H1 (cell line): ENCODE measurements around the gene MRM1. TPM values are rescaled to one million over a fixed set of nuclear protein-coding genes. Genes with fewer than 3 reads are reported as not detected.

Experiments
- CTCF ChIA-PET: fragments of 300-600 bp; sonication (Branson Sonifier 250); formaldehyde crosslinking; loops from one replicate; lab custom pipeline; 2021; ENCODE audit not compliant: partially characterized antibody; lab: Charles Lee
- POLR2A ChIA-PET: fragments of 300-600 bp; sonication (Branson Sonifier 250); formaldehyde crosslinking; loops from one replicate; lab custom pipeline; 2021; ENCODE audit warnings: inconsistent platforms; ENCODE audit not compliant: partially characterized antibody; lab: Charles Lee
- DNase-seq, 2 experiments: peaks; one replicate each; pipeline versions ENCODE4 v3.0.0 to v3.0.0-alpha.2; 2010 to 2022; ENCODE audit warnings: low spot score in 2 of 2, low read depth in 1 of 2, mixed read lengths in 1 of 2
- FAIRE-seq: peaks from 2 replicates; lab custom pipeline; 2011; peaks lifted over from hg19 to GRCh38; lab: Jason Lieb, UNC
- H2AFZ ChIP-seq: 2 replicates; pipeline ENCODE4 v1.8.1; 2012; ENCODE audit warnings: low read length, inconsistent platforms
- H2AK5ac ChIP-seq: 2 replicates; pipeline ENCODE4 v1.6.1; 2013; ENCODE audit warnings: low read depth, low read length
- H2BK120ac ChIP-seq: replicated peaks from 2 replicates; pipeline ENCODE3; 2013; ENCODE audit warnings: low read depth, low read length, inconsistent platforms
- H2BK12ac ChIP-seq: 2 replicates; pipeline ENCODE4 v1.6.1; 2013; ENCODE audit warnings: low read depth, low read length
- H2BK15ac ChIP-seq: 2 replicates; pipeline ENCODE4 v1.6.1; 2013; ENCODE audit warnings: low read length
- H2BK20ac ChIP-seq: 2 replicates; pipeline ENCODE4 v1.6.1; 2013; ENCODE audit warnings: low read length
- H2BK5ac ChIP-seq: 2 replicates; pipeline ENCODE4 v1.6.1; 2013; ENCODE audit warnings: low read depth, low read length
- H3K14ac ChIP-seq: 2 replicates; pipeline ENCODE4 v1.6.1; 2013; ENCODE audit warnings: inconsistent platforms; ENCODE audit not compliant: insufficient read length
- H3K18ac ChIP-seq: 2 replicates; pipeline ENCODE4 v1.6.1; 2013; ENCODE audit warnings: low read length; ENCODE audit errors: extremely low read depth
- H3K23ac ChIP-seq: 2 replicates; pipeline ENCODE4 v1.6.1; 2013; ENCODE audit warnings: inconsistent platforms; ENCODE audit not compliant: insufficient read length
- H3K23me2 ChIP-seq: 2 replicates; pipeline ENCODE4 v1.6.1; 2013; ENCODE audit warnings: low read depth, low read length
- H3K27ac ChIP-seq: 2 replicates; pipeline ENCODE4 v1.6.1; 2011; ENCODE audit warnings: low read depth, low read length, inconsistent platforms
- H3K27me3 ChIP-seq, 4 experiments: replicated peaks in 1 of 4; 1 replicate in 1 of 4; 2 replicates in 3 of 4; pipeline versions ENCODE4 v1.6.1 to v1.8.1; 2011 to 2013; ENCODE audit warnings: low read length in 3 of 4, mild to moderate bottlenecking in 3 of 4, inconsistent platforms in 2 of 4, mixed read lengths in 2 of 4, moderate library complexity in 1 of 4; ENCODE audit not compliant: control insufficient read depth in 3 of 4, insufficient read depth in 3 of 4; ENCODE audit errors: extremely low read depth in 1 of 4
- H3K36me3 ChIP-seq, 4 experiments: 2 replicates each; pipeline versions ENCODE4 v1.6.1 to v1.8.1; 2011 to 2013; ENCODE audit warnings: mild to moderate bottlenecking in 4 of 4, low read length in 3 of 4, moderate library complexity in 2 of 4, control low read depth in 1 of 4, inconsistent platforms in 1 of 4; ENCODE audit not compliant: insufficient read depth in 4 of 4, control insufficient read depth in 2 of 4
- H3K4ac ChIP-seq: replicated peaks from 2 replicates; pipeline ENCODE3; 2013; ENCODE audit warnings: low read length, low read depth, mixed read lengths, inconsistent platforms; ENCODE audit not compliant: insufficient read length
- H3K4me1 ChIP-seq, 4 experiments: replicated peaks in 1 of 4; 1 replicate in 1 of 4; 2 replicates in 3 of 4; pipeline versions ENCODE4 v1.6.1 to v1.8.1; 2011 to 2013; ENCODE audit warnings: low read length in 3 of 4, inconsistent platforms in 2 of 4, mixed read lengths in 1 of 4; ENCODE audit not compliant: insufficient read depth in 4 of 4, control insufficient read depth in 3 of 4
- H3K4me2 ChIP-seq, 2 experiments: 2 replicates each; pipeline versions ENCODE4 v1.6.1 to v1.8.1; 2011 to 2013; ENCODE audit warnings: low read depth in 2 of 2, low read length in 2 of 2, control low read depth in 1 of 2, inconsistent platforms in 1 of 2, mild to moderate bottlenecking in 1 of 2; ENCODE audit not compliant: insufficient read depth in 1 of 2
- H3K4me3 ChIP-seq, 4 experiments: fragments of 200-600, 300-600 bp in 1 of 4; sonication (generic), shearing (Covaris generic), sonication (Bioruptor Twin) in 1 of 4; 2 replicates each; pipeline versions ENCODE4 v1.5.1 to v1.8.1; 2011 to 2016; ENCODE audit warnings: low read length in 4 of 4, low read depth in 3 of 4, control low read depth in 2 of 4, inconsistent platforms in 2 of 4, mild to moderate bottlenecking in 2 of 4, mixed read lengths in 1 of 4, moderate library complexity in 1 of 4; ENCODE audit not compliant: insufficient read depth in 2 of 4; ENCODE audit errors: extremely low read depth in 1 of 4
- H3K56ac ChIP-seq: replicated peaks from 2 replicates; pipeline ENCODE3; 2013; ENCODE audit warnings: low read depth, mild to moderate bottlenecking, mixed read lengths, low read length, inconsistent platforms; ENCODE audit not compliant: insufficient read length
- H3K79me1 ChIP-seq: 2 replicates; pipeline ENCODE4 v1.6.1; 2013; ENCODE audit warnings: low read depth, low read length, control low read depth
- H3K79me2 ChIP-seq, 2 experiments: 2 replicates each; pipeline versions ENCODE4 v1.6.1 to v1.8.1; 2012 to 2013; ENCODE audit warnings: low read length in 2 of 2, mild to moderate bottlenecking in 2 of 2, inconsistent platforms in 1 of 2; ENCODE audit not compliant: insufficient read depth in 2 of 2, control insufficient read depth in 1 of 2
- H3K9ac ChIP-seq, 4 experiments: replicated peaks in 1 of 4; 1 replicate in 1 of 4; 2 replicates in 3 of 4; pipeline versions ENCODE4 v1.6.1 to v1.8.1; 2011 to 2013; ENCODE audit warnings: low read depth in 3 of 4, low read length in 3 of 4, control low read depth in 2 of 4, mild to moderate bottlenecking in 2 of 4, moderate library complexity in 2 of 4, inconsistent platforms in 1 of 4; ENCODE audit errors: extremely low read depth in 1 of 4
- H3K9me3 ChIP-seq, 2 experiments: 2 replicates each; pipeline versions ENCODE4 v1.6.1 to v1.8.1; 2012 to 2013; ENCODE audit warnings: mild to moderate bottlenecking in 2 of 2, moderate library complexity in 2 of 2, control low read depth in 1 of 2, inconsistent platforms in 1 of 2, low read depth in 1 of 2, low read length in 1 of 2, mixed read lengths in 1 of 2; ENCODE audit not compliant: insufficient read depth in 2 of 2
- H4K20me1 ChIP-seq, 2 experiments: replicated peaks in 1 of 2; 2 replicates each; pipeline versions ENCODE3 to v1.8.1; 2011 to 2013; ENCODE audit warnings: inconsistent platforms in 2 of 2, low read length in 2 of 2, mild to moderate bottlenecking in 1 of 2; ENCODE audit not compliant: insufficient read depth in 2 of 2, control insufficient read depth in 1 of 2
- H4K5ac ChIP-seq: 2 replicates; pipeline ENCODE4 v1.6.1; 2013; ENCODE audit warnings: low read length, low read depth, mixed read lengths, inconsistent platforms; ENCODE audit not compliant: insufficient read length
- H4K8ac ChIP-seq: 2 replicates; pipeline ENCODE4 v1.8.0; 2013; ENCODE audit warnings: mild to moderate bottlenecking, moderate library complexity, low read length, inconsistent platforms; ENCODE audit not compliant: insufficient read depth; ENCODE audit errors: extremely low read depth
- H4K91ac ChIP-seq: replicated peaks from 2 replicates; pipeline ENCODE3; 2013; ENCODE audit warnings: low read length, mixed read lengths, inconsistent platforms; ENCODE audit not compliant: insufficient read length
- BRCA1 ChIP-seq: IDR thresholded peaks from 2 replicates; pipeline ENCODE4 v1.6.1; 2012; ENCODE audit warnings: low read depth, low read length, improper control_type of control experiment
- CBX5 ChIP-seq: fragments of 300-800, 300-1000 bp; sonication (generic); IDR thresholded peaks from 2 replicates; pipeline ENCODE4 v1.7.1; 2016; ENCODE audit warnings: antibody characterized with exemption, low read length, low read depth
- EZH2 ChIP-seq: fragments of 200-600 bp; sonication (generic); IDR thresholded peaks from 2 replicates; pipeline ENCODE4 v1.7.1; 2012; ENCODE audit warnings: low read depth, mild to moderate bottlenecking, moderate library complexity, low read length, inconsistent platforms; ENCODE audit not compliant: severe bottlenecking
- HDAC2 ChIP-seq, 2 experiments: fragments of 300-600 bp in 1 of 2; sonication (generic) in 1 of 2; IDR thresholded peaks; 2 replicates each; pipeline ENCODE4 v1.6.1; 2011 to 2012; ENCODE audit warnings: low read depth in 2 of 2, low read length in 2 of 2, mild to moderate bottlenecking in 2 of 2, moderate library complexity in 2 of 2, borderline replicate concordance in 1 of 2, inconsistent platforms in 1 of 2
- JUN ChIP-seq: IDR thresholded peaks from 2 replicates; pipeline ENCODE4 v1.6.1; 2011; ENCODE audit warnings: low read depth, mild to moderate bottlenecking, improper control_type of control experiment, low read length
- KDM5A ChIP-seq: fragments of 200-600 bp; IDR thresholded peaks from 2 replicates; pipeline ENCODE4 v1.7.1; 2012; ENCODE audit warnings: mild to moderate bottlenecking, low read length, inconsistent platforms, mixed read lengths
- SIX5 ChIP-seq: IDR thresholded peaks from 2 replicates; pipeline ENCODE4 v1.6.1; 2011; ENCODE audit warnings: mild to moderate bottlenecking, low read depth, low read length
- SP4 ChIP-seq: IDR thresholded peaks from 2 replicates; pipeline ENCODE4 v1.6.1; 2012; ENCODE audit warnings: low read length, inconsistent platforms
- TBP ChIP-seq: IDR thresholded peaks from 2 replicates; pipeline ENCODE4 v1.6.1; 2011; ENCODE audit warnings: low read depth, low read length, improper control_type of control experiment
- TEAD4 ChIP-seq: IDR thresholded peaks from 2 replicates; pipeline ENCODE4 v1.6.1; 2012; ENCODE audit warnings: low read depth, low read length, inconsistent platforms, mixed read lengths
- YY1 ChIP-seq: IDR thresholded peaks from 2 replicates; pipeline ENCODE4 v1.6.1; 2011; ENCODE audit warnings: low read depth, mild to moderate bottlenecking, low read length
- WGBS, 2 experiments: shearing (Covaris generic) in 1 of 2; methylation state at CpG; one replicate each; pipeline versions ENCODE4 v1.1.6 to v1.1.7; 2013 to 2015; ENCODE audit warnings: low lambda C conversion rate in 2 of 2, mixed read lengths in 2 of 2, inconsistent platforms in 1 of 2, low coverage in 1 of 2, missing lambda C conversion rate in 1 of 2; ENCODE audit not compliant: insufficient replicate concordance in 2 of 2, insufficient coverage in 1 of 2, insufficient read length in 1 of 2; ENCODE audit errors: extremely low coverage in 1 of 2, missing lambda C conversion rate in 1 of 2; 5-methylcytosine and 5-hydroxymethylcytosine counted together
- polyA plus RNA-seq, 7 experiments: library from polyadenylated mRNA; depleted of rRNA in 3 of 7; stranded (reverse) in 5 of 7; unstranded in 2 of 7; fragments of >200 nt in 5 of 7; fragments of 200-250 nt in 2 of 7; gene quantifications; 1 replicate in 5 of 7; 2 replicates in 1 of 7; 4 replicates in 1 of 7; pipeline versions ENCODE4 v1.2.1 to v1.2.3, GENCODE V29; 2011 to 2013; ENCODE audit warnings: missing spikeins in 2 of 7, mixed read lengths in 2 of 7
- total RNA-seq: library from RNA; stranded (reverse); fragmentation: NEBNext Ultra II Directional; extraction: Animal tissue kit (Norgen Biotek cat#: 25700); gene quantifications from 2 replicates; pipeline ENCODE4 v1.2.1, GENCODE V29; 2021
- TF ChIP-seq, protein P1 (sequence below): IDR thresholded peaks from 2 replicates; pipeline ENCODE4 v1.6.1; 2011; ENCODE audit warnings: low read depth, mild to moderate bottlenecking, low read length; ENCODE audit not compliant: insufficient read depth

MRM1 gene
- total and polyA plus RNA-seq, 2 of the 8 experiments (the other 6 are each of a cell fraction or from before 2014, with no cell fraction given): 9.9 to 11.2 TPM

DNA sequence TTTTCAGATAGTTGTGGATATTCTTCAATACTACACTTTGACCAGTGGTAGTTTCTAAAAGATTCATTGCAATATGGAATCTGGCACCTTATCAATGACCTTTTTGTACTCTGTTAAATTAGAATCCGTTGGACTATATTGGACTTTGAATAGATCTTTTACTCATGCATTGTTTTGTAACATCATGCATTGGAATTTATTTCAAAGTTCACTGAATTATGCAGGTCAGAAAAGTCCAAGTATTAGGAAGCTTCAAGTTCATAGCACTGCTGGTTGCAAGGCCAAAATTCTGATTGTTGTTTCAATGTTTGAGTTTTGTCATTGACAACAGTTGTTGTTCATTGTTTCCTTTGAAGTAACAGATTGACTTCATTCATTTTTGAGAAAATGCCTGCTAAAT lies 17.6 kb upstream of the MRM1 start:
- Histone ChIP-seq H2BK12ac (no peak overlapping the region), H2AFZ (no peak overlapping the region), H3K23me2 (no peaks in the 10 kb centered on the region), H2BK20ac (no peak overlapping the region), H3K18ac (no peak overlapping the region), H3K9ac (no peak overlapping the region), H3K4me2 (no peak overlapping the region), H2BK5ac (no peak overlapping the region), H3K56ac (no peak overlapping the region), H3K9me3 (no peaks in the 10 kb centered on the region), H3K27ac (no peak overlapping the region), H3K27me3 (no peaks in the 10 kb centered on the region), H4K91ac (no peak overlapping the region), H3K36me3 (peaks cover 7 to 65% (median 36%) of the 10 kb centered on the region in 4 experiments; a peak in 7 of 8 replicates), H2BK120ac (no peak overlapping the region), H3K4ac (no peak overlapping the region), H2BK15ac (no peak overlapping the region), H2AK5ac (no peak overlapping the region), H4K8ac (no peak overlapping the region), H3K79me1 (no peaks in the 10 kb centered on the region), H3K4me3 (no peak overlapping the region), H3K23ac (no peak overlapping the region), H4K20me1 (peaks cover 0 to 3% of the 10 kb centered on the region in 2 experiments), H3K4me1 (no peaks in the 10 kb centered on the region), H4K5ac (no peak overlapping the region), H3K14ac (no peak overlapping the region), H3K79me2 (no peaks in the 10 kb centered on the region)
- ChIA-PET POLR2A (interaction anchor here (1.7 to 2.0 kb wide), 2 partner anchors 9 to 50 kb away, joined by 4 to 11 read pairs; no protein-coding TSS in a partner anchor), CTCF (interaction anchor here (0.9 to 1.0 kb wide), 2 partner anchors 64 to 778 kb away, joined by 3 to 6 read pairs; no protein-coding TSS in a partner anchor)
- 88% methylated on average over 1 of the region's 1 CpG; no CpG with 5 or more reads in 1 of the 2 experiments for WGBS, 2 experiments
- DNase-seq (no peak), FAIRE-seq (no peak)
- TF ChIP-seq, protein P1, sequence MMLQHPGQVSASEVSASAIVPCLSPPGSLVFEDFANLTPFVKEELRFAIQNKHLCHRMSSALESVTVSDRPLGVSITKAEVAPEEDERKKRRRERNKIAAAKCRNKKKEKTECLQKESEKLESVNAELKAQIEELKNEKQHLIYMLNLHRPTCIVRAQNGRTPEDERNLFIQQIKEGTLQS: no peak
- TF ChIP-seq SIX5: no peak
- no peak for TF ChIP-seq TEAD4
- no peak for TF ChIP-seq HDAC2 (IDR thresholded peaks at IDR 0.05; ENCODE audit: borderline replicate concordance in 1 of 2, low read depth in 2 of 2, low read length in 2 of 2)
- TF ChIP-seq SP4: no peak
- TF ChIP-seq EZH2: no peak
- TF ChIP-seq CBX5: no peak
- TF ChIP-seq JUN: no peak
- TF ChIP-seq YY1: no peak
- no peak for TF ChIP-seq TBP
- TF ChIP-seq KDM5A: no peak
- TF ChIP-seq BRCA1: no peak
